Measurements from ENCODE around the gene FPR3.

FPR3 gene

GRCh38 chr19:51788029-51788428, 6.9 kb upstream of the FPR3 start:
- TF ChIP-seq, protein P1, sequence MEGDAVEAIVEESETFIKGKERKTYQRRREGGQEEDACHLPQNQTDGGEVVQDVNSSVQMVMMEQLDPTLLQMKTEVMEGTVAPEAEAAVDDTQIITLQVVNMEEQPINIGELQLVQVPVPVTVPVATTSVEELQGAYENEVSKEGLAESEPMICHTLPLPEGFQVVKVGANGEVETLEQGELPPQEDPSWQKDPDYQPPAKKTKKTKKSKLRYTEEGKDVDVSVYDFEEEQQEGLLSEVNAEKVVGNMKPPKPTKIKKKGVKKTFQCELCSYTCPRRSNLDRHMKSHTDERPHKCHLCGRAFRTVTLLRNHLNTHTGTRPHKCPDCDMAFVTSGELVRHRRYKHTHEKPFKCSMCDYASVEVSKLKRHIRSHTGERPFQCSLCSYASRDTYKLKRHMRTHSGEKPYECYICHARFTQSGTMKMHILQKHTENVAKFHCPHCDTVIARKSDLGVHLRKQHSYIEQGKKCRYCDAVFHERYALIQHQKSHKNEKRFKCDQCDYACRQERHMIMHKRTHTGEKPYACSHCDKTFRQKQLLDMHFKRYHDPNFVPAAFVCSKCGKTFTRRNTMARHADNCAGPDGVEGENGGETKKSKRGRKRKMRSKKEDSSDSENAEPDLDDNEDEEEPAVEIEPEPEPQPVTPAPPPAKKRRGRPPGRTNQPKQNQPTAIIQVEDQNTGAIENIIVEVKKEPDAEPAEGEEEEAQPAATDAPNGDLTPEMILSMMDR (IDR thresholded peaks at IDR 0.05; ENCODE audit: control extremely low read depth, extremely low read depth, low read depth, missing control alignments): no peak
- no peak for DNase-seq (ENCODE audit: extremely low spot score)
- CTCF ChIA-PET: no interaction called here
- POLR2A ChIA-PET: no interaction called here

GRCh38 chr19:51789061-51789795, 5.7 kb upstream of the FPR3 start:
- POLR2A ChIA-PET: no interaction called here
- CTCF ChIA-PET: interaction anchor here (0.6 kb wide), 1 partner anchor 11 kb away, joined by 4 read pairs; no protein-coding TSS in a partner anchor
- TF ChIP-seq, protein P1 (IDR thresholded peaks at IDR 0.05; ENCODE audit: control extremely low read depth, extremely low read depth, low read depth, missing control alignments): no peak
- no peak for DNase-seq (ENCODE audit: extremely low spot score)

DNA sequence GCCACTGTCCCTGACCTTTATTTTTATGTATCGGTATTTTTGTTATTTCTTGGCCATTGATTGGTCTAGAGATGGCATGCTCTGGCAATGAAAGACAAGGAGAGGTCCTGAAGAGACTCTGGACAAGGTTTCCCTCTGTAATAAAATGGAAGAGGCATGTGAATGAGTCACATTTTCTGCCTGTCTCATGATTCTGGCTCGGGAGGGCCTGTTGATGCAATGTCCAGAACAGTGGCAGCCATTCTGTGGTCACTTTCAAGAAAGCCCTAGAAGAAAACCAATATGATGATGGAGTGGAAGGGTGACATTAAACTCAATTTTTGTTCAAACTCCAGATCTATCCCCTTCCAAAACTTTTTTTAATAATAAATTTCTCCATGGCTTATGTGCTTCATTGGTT, 2.0 kb upstream of the FPR3 start:
- POLR2A ChIA-PET: no interaction called here
- CTCF ChIA-PET: no interaction called here
- no peak for DNase-seq (ENCODE audit: extremely low spot score)
- TF ChIP-seq, protein P1 (IDR thresholded peaks at IDR 0.05; ENCODE audit: control extremely low read depth, extremely low read depth, low read depth, missing control alignments): no peak

DNA sequence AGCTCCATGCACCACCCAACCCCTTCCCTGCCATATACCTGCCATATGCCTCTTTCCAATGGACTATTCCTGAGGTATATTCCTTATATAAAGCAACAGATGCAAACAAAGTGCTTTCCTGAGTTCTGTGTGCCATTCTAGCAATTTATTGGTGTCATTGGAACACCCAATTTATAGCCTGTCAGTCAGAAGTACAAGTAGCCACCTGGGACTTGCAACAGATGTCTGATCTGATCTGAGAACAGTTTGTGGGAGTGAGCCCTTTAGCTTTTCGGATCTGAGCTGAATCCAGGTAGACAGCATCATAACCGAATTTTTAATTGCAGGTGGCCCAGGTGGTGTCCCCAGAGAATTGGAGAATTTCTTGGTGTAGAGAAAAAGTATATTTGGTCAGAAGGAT, 963 bp upstream of the FPR3 start:
- no peak for DNase-seq (ENCODE audit: extremely low spot score)
- ChIA-PET POLR2A (no interaction called here), CTCF (no interaction called here)
- TF ChIP-seq, protein P1 (IDR thresholded peaks at IDR 0.05; ENCODE audit: control extremely low read depth, extremely low read depth, low read depth, missing control alignments): no peak

DNA sequence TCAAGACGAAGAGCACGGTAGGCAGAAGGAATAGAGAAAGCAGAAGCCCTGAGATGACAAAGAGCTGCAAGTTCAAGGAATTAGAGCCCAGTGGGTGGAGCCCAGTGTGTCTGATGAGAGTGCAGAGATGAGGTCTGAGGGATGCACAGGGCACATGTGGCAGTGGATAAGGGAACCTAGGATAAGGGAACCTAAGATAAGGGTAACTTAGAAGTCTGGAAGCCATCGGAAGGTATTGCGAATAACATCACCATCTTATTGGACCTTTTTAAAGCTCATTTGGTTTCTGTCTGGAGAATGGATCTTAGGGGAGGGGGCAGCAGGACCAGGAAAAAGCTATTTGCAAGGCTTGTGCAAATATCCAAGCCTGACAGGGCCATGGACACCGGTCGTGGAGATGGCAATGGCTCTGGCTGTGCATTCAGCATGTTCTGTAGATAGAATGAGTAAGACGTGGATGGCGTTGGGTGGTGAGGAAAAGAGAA, 1.3 kb downstream of the FPR3 start:
- no peak for DNase-seq (ENCODE audit: extremely low spot score)
- ChIA-PET CTCF (interaction anchor here (4.7 kb wide), 1 partner anchor 19 kb away, joined by 16 read pairs; no protein-coding TSS in a partner anchor), POLR2A (no interaction called here)
- TF ChIP-seq, protein P1 (IDR thresholded peaks at IDR 0.05; ENCODE audit: control extremely low read depth, extremely low read depth, low read depth, missing control alignments): no peak

- CTCF ChIA-PET: interaction anchor here (4.7 kb wide), 1 partner anchor 20 kb away, joined by 16 read pairs; no protein-coding TSS in a partner anchor
- POLR2A ChIA-PET: no interaction called here
These were observed 2.5 kb downstream of the FPR3 start for GRCh38 chr19:51797480-51797879.

More at GRCh38 chr19:51797480-51797879, 2.5 kb downstream of the FPR3 start:
- TF ChIP-seq, protein P1 (IDR thresholded peaks at IDR 0.05; ENCODE audit: control extremely low read depth, extremely low read depth, low read depth, missing control alignments): no peak
- no peak for DNase-seq (ENCODE audit: extremely low spot score)
